Parathyroid adenoma (tissue), 2 donors: ENCODE measurements around the gene MINPP1.

ENCODE experiments used
- H2AFZ ChIP-seq: fragments of 300-600 bp; sonication (generic); one replicate; pipeline ENCODE4 v1.7.0; 2017; ENCODE audit warnings: antibody characterized with exemption, mild to moderate bottlenecking
- H3K27ac ChIP-seq: fragments of 300-600 bp; sonication (generic); one replicate; pipeline ENCODE4 v1.7.0; 2017
- H3K27me3 ChIP-seq: fragments of 300-600 bp; sonication (generic); one replicate; pipeline ENCODE4 v1.7.0; 2017; ENCODE audit warnings: low read length; ENCODE audit not compliant: control insufficient read depth, insufficient read depth
- H3K36me3 ChIP-seq: fragments of 300-600 bp; sonication (generic); one replicate; pipeline ENCODE4 v1.7.0; 2017; ENCODE audit warnings: low read length; ENCODE audit not compliant: control insufficient read depth, insufficient read depth
- H3K4me1 ChIP-seq: fragments of 300-600 bp; sonication (generic); one replicate; pipeline ENCODE4 v1.7.0; 2017; ENCODE audit warnings: control low read depth
- H3K4me2 ChIP-seq: fragments of 300-600 bp; sonication (generic); one replicate; pipeline ENCODE4 v1.7.0; 2017; ENCODE audit warnings: low read length
- H3K4me3 ChIP-seq: fragments of 300-600 bp; sonication (generic); one replicate; pipeline ENCODE4 v1.7.0; 2017; ENCODE audit warnings: low read depth, low read length
- H3K79me2 ChIP-seq: fragments of 300-600 bp; sonication (generic); one replicate; pipeline ENCODE4 v1.7.0; 2017; ENCODE audit warnings: control low read depth
- H3K9ac ChIP-seq: fragments of 300-600 bp; sonication (generic); one replicate; pipeline ENCODE4 v1.7.0; 2017; ENCODE audit warnings: mild to moderate bottlenecking
- H3K9me3 ChIP-seq: fragments of 300-600 bp; sonication (generic); one replicate; pipeline ENCODE4 v1.7.0; 2017; ENCODE audit warnings: low read length; ENCODE audit not compliant: control insufficient read depth
- TF ChIP-seq, protein P1 (sequence below): fragments of 300-600 bp; sonication (generic); IDR thresholded peaks from one replicate; pipeline ENCODE4 v1.7.0; 2017; ENCODE audit warnings: antibody characterized with exemption, mild to moderate bottlenecking
- donor health status: primary hyperparathyroidism.

The MINPP1 gene

DNA sequence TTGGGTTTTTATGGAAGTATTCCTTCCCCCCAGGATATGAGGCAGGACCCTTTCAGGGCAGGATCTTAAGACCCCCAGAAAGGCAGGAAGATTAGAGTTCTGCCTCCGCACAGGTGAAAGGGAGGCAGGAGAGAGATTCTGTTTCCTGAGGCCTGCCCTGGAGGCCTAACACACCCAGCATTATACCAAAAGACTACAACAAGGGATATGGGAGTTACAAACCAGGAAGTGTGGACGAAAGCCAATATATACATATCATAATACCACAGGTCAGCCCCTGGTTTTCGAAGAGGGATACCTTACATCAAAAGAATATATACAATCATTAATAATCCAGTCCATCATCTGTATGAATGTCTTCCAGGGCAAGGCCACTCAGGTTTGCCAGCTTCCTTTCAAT lies 14.2 kb downstream of the MINPP1 start:
- peaks cover 2% of the 10 kb centered on the region for H3K36me3 ChIP-seq

DNA sequence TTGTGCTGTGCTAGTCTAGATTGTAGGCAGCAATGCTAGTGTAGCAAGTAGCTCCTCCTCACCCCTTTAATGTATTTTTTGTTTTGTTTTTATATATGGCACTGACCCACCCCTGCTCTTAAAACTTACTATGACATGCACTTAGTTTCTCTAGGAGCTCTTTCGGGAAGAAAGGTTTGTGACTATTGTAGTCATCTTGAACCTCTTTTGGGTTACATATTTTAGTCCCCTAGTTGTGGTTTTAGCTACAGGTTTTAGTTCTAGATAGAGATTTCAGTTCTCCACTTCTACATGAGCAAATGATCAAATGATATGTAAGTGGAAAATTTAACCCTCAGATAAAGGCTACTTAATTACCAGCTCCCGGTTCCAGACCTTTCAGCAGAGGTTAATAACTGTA lies 14.9 kb downstream of the MINPP1 start:
- H3K27me3 ChIP-seq = no peaks in the 10 kb centered on the region
- peaks cover 9% of the 10 kb centered on the region for H3K4me1 ChIP-seq
- H3K36me3 ChIP-seq = peaks cover 2% of the 10 kb centered on the region
- H3K4me3 ChIP-seq = no peak overlapping the region
- no peak overlapping the region for H2AFZ ChIP-seq
- H3K9me3 ChIP-seq = no peaks in the 10 kb centered on the region
- H3K9ac ChIP-seq = no peak overlapping the region
- H3K27ac ChIP-seq = no peak overlapping the region
- no peak overlapping the region for H3K4me2 ChIP-seq
- no peaks in the 10 kb centered on the region for H3K79me2 ChIP-seq
- TF ChIP-seq, protein P1, sequence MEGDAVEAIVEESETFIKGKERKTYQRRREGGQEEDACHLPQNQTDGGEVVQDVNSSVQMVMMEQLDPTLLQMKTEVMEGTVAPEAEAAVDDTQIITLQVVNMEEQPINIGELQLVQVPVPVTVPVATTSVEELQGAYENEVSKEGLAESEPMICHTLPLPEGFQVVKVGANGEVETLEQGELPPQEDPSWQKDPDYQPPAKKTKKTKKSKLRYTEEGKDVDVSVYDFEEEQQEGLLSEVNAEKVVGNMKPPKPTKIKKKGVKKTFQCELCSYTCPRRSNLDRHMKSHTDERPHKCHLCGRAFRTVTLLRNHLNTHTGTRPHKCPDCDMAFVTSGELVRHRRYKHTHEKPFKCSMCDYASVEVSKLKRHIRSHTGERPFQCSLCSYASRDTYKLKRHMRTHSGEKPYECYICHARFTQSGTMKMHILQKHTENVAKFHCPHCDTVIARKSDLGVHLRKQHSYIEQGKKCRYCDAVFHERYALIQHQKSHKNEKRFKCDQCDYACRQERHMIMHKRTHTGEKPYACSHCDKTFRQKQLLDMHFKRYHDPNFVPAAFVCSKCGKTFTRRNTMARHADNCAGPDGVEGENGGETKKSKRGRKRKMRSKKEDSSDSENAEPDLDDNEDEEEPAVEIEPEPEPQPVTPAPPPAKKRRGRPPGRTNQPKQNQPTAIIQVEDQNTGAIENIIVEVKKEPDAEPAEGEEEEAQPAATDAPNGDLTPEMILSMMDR = no peak

More for the DNA sequence above, 14.2 kb downstream of the MINPP1 start:
- Histone ChIP-seq H3K4me3 (no peak overlapping the region), H3K79me2 (no peaks in the 10 kb centered on the region), H3K4me1 (peaks cover 3% of the 10 kb centered on the region), H3K9me3 (no peaks in the 10 kb centered on the region), H2AFZ (no peak overlapping the region), H3K9ac (no peak overlapping the region), H3K4me2 (no peak overlapping the region), H3K27ac (no peak overlapping the region), H3K27me3 (no peaks in the 10 kb centered on the region)
- TF ChIP-seq, protein P1 = no peak

DNA sequence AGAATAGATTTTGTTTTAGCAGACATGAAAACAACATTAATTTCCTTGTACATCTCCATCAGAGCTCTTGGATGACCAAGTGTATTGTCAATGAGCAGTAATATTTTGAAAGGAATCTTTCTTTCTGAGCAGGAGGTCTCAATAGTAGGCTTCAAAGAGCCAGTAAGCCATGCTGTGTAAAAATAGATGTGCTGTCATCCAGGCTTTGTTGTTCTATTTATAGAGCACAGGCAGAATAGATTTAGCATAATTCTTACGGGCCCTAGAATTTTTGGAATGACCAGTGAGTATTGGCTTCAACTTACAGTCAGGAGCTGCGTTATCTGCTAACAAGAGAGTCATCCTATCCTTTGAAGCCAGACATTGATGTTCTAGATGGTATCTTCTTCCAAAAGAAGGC lies 19.0 kb downstream of the MINPP1 start:
- H3K9ac ChIP-seq = no peak overlapping the region
- no peaks in the 10 kb centered on the region for H3K9me3 ChIP-seq
- no peak overlapping the region for H2AFZ ChIP-seq
- TF ChIP-seq, protein P1 = no peak
- peaks cover 1% of the 10 kb centered on the region for H3K79me2 ChIP-seq
- peaks cover 9% of the 10 kb centered on the region for H3K4me1 ChIP-seq
- no peak overlapping the region for H3K4me3 ChIP-seq
- H3K36me3 ChIP-seq = peaks cover 2% of the 10 kb centered on the region
- H3K4me2 ChIP-seq = peak overlapping the region; percentile 26
- H3K27me3 ChIP-seq = no peaks in the 10 kb centered on the region
- H3K27ac ChIP-seq = peak overlapping the region; percentile 17

DNA sequence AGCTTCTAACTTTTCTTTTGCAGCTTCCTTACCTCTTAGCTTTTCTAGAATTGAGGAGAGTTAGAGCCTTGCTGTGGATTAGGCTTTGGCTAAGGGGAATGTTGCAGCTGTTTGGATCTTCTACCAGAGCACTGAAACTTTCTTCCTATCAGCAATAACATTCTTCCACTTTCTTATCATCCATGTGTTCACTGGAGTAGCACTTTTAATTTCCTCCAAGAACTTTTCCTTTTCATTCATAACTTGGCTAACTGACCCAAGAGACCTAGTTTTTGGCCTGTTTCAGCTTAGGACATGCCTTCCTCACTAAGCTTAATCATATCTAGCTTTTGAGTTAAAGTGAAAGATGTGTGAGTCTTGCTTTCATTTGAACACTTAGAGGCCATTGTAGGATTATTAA lies 19.6 kb downstream of the MINPP1 start:
- H3K27me3 ChIP-seq = no peaks in the 10 kb centered on the region
- peaks cover 2% of the 10 kb centered on the region for H3K36me3 ChIP-seq
- peaks cover 3% of the 10 kb centered on the region for H3K79me2 ChIP-seq
- no peak overlapping the region for H2AFZ ChIP-seq
- H3K4me2 ChIP-seq = no peak overlapping the region
- H3K9ac ChIP-seq = no peak overlapping the region
- no peak overlapping the region for H3K4me3 ChIP-seq
- peak overlapping the region; percentile 17 for H3K27ac ChIP-seq
- H3K9me3 ChIP-seq = no peaks in the 10 kb centered on the region
- TF ChIP-seq, protein P1 = no peak
- H3K4me1 ChIP-seq = peaks cover 9% of the 10 kb centered on the region

DNA sequence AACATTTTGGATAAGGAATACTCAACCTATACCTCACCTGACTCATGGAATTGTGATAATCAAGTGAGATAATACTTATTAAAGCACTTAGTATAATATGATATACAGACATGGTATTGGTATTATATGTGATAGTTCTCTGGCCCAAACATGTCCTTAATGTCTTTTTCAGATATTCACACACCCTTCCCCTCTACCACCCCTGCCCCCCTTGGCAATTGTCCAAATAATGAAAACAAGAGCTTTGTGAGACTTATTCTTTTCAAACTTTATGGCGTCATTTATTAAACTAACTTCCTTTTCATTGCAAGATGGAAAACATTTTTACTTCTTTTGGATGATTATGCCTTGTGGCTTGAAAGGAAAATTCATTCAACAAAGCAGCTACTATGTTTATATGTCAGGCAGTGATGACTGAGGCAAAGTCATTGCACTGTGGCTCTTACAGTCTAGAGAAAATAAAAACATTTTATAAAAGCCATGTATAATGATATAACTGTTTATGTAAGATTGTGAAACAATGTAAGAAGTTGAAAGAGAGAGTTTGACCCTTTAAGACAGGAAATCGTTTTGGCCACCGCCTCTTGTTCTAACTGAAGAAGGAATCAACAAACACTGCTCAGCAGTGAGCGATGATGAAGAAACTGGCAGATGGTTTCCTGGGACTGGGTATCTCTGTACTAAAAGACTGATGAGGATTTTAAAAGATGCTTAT lies 27.4 kb downstream of the MINPP1 start:
- Histone ChIP-seq H3K9ac (no peak overlapping the region), H3K4me2 (no peak overlapping the region), H3K36me3 (no peaks in the 10 kb centered on the region), H3K9me3 (no peaks in the 10 kb centered on the region), H3K27me3 (no peaks in the 10 kb centered on the region), H3K79me2 (peaks cover 3% of the 10 kb centered on the region), H3K4me1 (no peaks in the 10 kb centered on the region), H2AFZ (no peak overlapping the region), H3K27ac (peak overlapping the region; percentile 12), H3K4me3 (no peak overlapping the region)
- TF ChIP-seq, protein P1 = no peak
